K562 (cell line): ENCODE results near the gene OST4. TPM values are rescaled to one million over a fixed set of nuclear protein-coding genes. Genes with fewer than 3 reads are reported as not detected.
A peak's percentile ranks its signal among the peaks of the same experiment; 100 is the strongest.

ENCODE experiments used
- DLX4 ChIP-seq: fragments of 250-450 bp; sonication (Bioruptor Pico); IDR thresholded peaks from 2 replicates; pipeline ENCODE4 v1.6.1; 2021; ENCODE audit warnings: mild to moderate bottlenecking
- FOXJ3 ChIP-seq: sonication (generic); formaldehyde crosslinking; IDR thresholded peaks from 2 replicates; pipeline ENCODE4 v1.4.0; 2020; ENCODE audit warnings: mild to moderate bottlenecking, missing genetic modification reagents
- HDAC3 ChIP-seq: fragments of 450-650 bp; IDR thresholded peaks from 2 replicates; pipeline ENCODE4 v1.6.1; 2018; ENCODE audit warnings: borderline replicate concordance, mild to moderate bottlenecking, moderate library complexity; ENCODE audit not compliant: partially characterized antibody
- NCOA1 ChIP-seq: fragments of 450-650 bp; IDR thresholded peaks from 2 replicates; pipeline ENCODE4 v1.6.1; 2016; ENCODE audit warnings: low read depth
- NR2C1 ChIP-seq, 2 experiments: fragments of 450-650 bp; IDR thresholded peaks; 2 replicates each; pipeline ENCODE4 v1.6.1; 2017; ENCODE audit warnings: mild to moderate bottlenecking in 2 of 2, antibody characterized with exemption in 1 of 2, inconsistent platforms in 1 of 2, missing compliant biosample characterization in 1 of 2, missing genetic modification characterization in 1 of 2
- NUFIP1 ChIP-seq: fragments of 450-650 bp; IDR thresholded peaks from 2 replicates; pipeline ENCODE4 v1.6.1; 2018; ENCODE audit not compliant: partially characterized antibody
- SAFB2 ChIP-seq: fragments of 200-400 bp; formaldehyde crosslinking; IDR thresholded peaks from 2 replicates; pipeline ENCODE4 v1.6.1; 2018; ENCODE audit warnings: borderline replicate concordance, low read length, low read depth, moderate library complexity; ENCODE audit not compliant: severe bottlenecking
- SMC3 ChIP-seq: conservative IDR thresholded peaks from 2 replicates; pipeline ENCODE4 v1.6.1; 2011; ENCODE audit warnings: low read depth, low read length, improper control_type of control experiment; ENCODE audit not compliant: insufficient read depth
- SREBF2 ChIP-seq: sonication (generic); formaldehyde crosslinking; IDR thresholded peaks from 2 replicates; pipeline ENCODE4 v1.4.0; 2020; ENCODE audit warnings: mild to moderate bottlenecking, missing genetic modification reagents
- TEAD2 ChIP-seq: fragments of 450-650 bp; IDR thresholded peaks from 2 replicates; pipeline ENCODE4 v1.6.1; 2016; ENCODE audit warnings: missing genetic modification characterization, control low read depth, missing compliant biosample characterization
- ZNF143 ChIP-seq: sonication (generic); formaldehyde crosslinking; IDR thresholded peaks from 2 replicates; pipeline ENCODE4 v1.9.0; 2022; ENCODE audit warnings: mild to moderate bottlenecking, missing genetic modification reagents
- ZNF224 ChIP-seq: sonication (generic); formaldehyde crosslinking; IDR thresholded peaks from 2 replicates; pipeline ENCODE4 v1.8.0; 2022; ENCODE audit warnings: mild to moderate bottlenecking, missing genetic modification reagents
- ZNF518B ChIP-seq: fragments of 250-450 bp; sonication (Bioruptor Pico); IDR thresholded peaks from 2 replicates; pipeline ENCODE4 v1.5.0; 2021; ENCODE audit warnings: mild to moderate bottlenecking, moderate library complexity
- ZNF551 ChIP-seq: fragments of 250-450 bp; sonication (Bioruptor Pico); IDR thresholded peaks from 2 replicates; pipeline ENCODE4 v1.5.0; 2021; ENCODE audit warnings: mild to moderate bottlenecking, moderate library complexity
- ZNF592 ChIP-seq: fragments of 450-650 bp; IDR thresholded peaks from 2 replicates; pipeline ENCODE4 v1.6.1; 2017; ENCODE audit warnings: antibody characterized with exemption, mild to moderate bottlenecking
- polyA plus RNA-seq, 8 experiments: library from polyadenylated mRNA; depleted of rRNA in 4 of 8; stranded (reverse) in 5 of 8; unstranded in 3 of 8; fragments of >200 nt; fragmentation: Nextera tagmentation in 2 of 8; fragmentation: Illumina TruSeq in 1 of 8; extraction: Ambion mirVana in 2 of 8; extraction: Trizol in 1 of 8; gene quantifications; 2 replicates each; pipeline versions ENCODE4 v1.2.1 to v1.2.3, GENCODE V29; 2011 to 2014; ENCODE audit warnings: inconsistent platforms in 1 of 8, missing spikeins in 1 of 8
- total RNA-seq, 7 experiments: library from RNA; depleted of rRNA in 6 of 7; stranded (reverse); fragments of >200 nt in 6 of 7; fragmentation: Illumina TruSeq in 2 of 7; extraction: Trizol in 2 of 7; gene quantifications; 2 replicates each; pipeline versions ENCODE4 v1.2.1 to v1.2.3, GENCODE V29; 2011 to 2021; ENCODE audit warnings: low replicate concordance in 1 of 7
- TF ChIP-seq, protein P1 (sequence below): fragments of 200-800 bp; sonication (Bioruptor generic); IDR thresholded peaks from 2 replicates; pipeline ENCODE4 v1.6.1; 2017; ENCODE audit warnings: missing genetic modification characterization, missing compliant biosample characterization

OST4 gene
- total and polyA plus RNA-seq, 9 of the 15 experiments (the other 6 are each of a cell fraction or from before 2014, with no cell fraction given) = 186 to 1,155 (median 355) TPM

- TF ChIP-seq NUFIP1 = no peak
- no peak for TF ChIP-seq SAFB2
- TF ChIP-seq ZNF551 (CRISPR knock-in tag) = no peak
- TF ChIP-seq FOXJ3 (CRISPR knock-in tag) = no peak
- TF ChIP-seq ZNF224 (CRISPR knock-in tag) = no peak
- TF ChIP-seq SREBF2 (CRISPR knock-in tag) = no peak
- no peak for TF ChIP-seq ZNF518B (CRISPR knock-in tag)
- peak; percentile 86 for TF ChIP-seq ZNF592
- no peak for TF ChIP-seq HDAC3
- TF ChIP-seq, protein P1, sequence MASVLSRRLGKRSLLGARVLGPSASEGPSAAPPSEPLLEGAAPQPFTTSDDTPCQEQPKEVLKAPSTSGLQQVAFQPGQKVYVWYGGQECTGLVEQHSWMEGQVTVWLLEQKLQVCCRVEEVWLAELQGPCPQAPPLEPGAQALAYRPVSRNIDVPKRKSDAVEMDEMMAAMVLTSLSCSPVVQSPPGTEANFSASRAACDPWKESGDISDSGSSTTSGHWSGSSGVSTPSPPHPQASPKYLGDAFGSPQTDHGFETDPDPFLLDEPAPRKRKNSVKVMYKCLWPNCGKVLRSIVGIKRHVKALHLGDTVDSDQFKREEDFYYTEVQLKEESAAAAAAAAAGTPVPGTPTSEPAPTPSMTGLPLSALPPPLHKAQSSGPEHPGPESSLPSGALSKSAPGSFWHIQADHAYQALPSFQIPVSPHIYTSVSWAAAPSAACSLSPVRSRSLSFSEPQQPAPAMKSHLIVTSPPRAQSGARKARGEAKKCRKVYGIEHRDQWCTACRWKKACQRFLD (CRISPR knock-in tag) = 0 out of 2 replicates have a peak, but pooled peaks have one; percentile 55
- TF ChIP-seq DLX4 (CRISPR knock-in tag) = no peak
- TF ChIP-seq ZNF143 (CRISPR knock-in tag) = peak; percentile 93
- no peak for TF ChIP-seq TEAD2 (tag)
- no peak for TF ChIP-seq NR2C1 (IDR thresholded peaks at IDR 0.05)
- peak; percentile 52 for TF ChIP-seq NR2C1 (tag; IDR thresholded peaks at IDR 0.05)
- TF ChIP-seq NCOA1 = no peak
- TF ChIP-seq SMC3 = no peak
Measured at GRCh38 chr2:27095745-27096651, 24.5 kb upstream of the OST4 start (continued).
